ENCODE results near the gene CNDP2. TPM values are rescaled to one million over a fixed set of nuclear protein-coding genes. Genes with fewer than 3 reads are reported as not detected.
"Not testable (repeated sequence)": the region's sequence is repeated elsewhere in the genome, so short reads cannot be mapped to it uniquely, and the experiment has no call there.

CNDP2 gene
- total RNA-seq, 1 donor from 2014 or later, result 65.7 TPM

DNA sequence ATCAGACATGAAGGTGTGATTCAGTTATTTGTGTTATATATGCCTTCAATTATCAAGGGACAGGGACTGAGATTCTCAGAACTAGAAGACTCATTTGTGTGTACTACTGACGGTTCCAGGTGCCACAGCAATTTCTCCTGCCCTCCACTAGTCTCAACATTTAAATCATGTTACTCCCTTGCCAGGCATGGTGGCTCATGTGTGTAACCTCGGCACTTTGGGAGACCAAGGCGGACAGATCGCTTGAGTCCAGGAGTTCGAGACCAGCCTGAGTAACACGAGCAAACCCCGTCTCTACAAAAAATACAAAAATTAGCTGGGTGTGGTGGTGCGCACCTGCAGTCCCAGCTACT lies 1.1 kb downstream of the CNDP2 start:
- no peak for DNase-seq (ENCODE audit: low spot score)
- intact Hi-C loops (cut with DNase I), result loop anchor here (2.0 kb wide), 1 partner anchor 348 kb away; the partner anchor contains the start of gene TIMM21

DNA sequence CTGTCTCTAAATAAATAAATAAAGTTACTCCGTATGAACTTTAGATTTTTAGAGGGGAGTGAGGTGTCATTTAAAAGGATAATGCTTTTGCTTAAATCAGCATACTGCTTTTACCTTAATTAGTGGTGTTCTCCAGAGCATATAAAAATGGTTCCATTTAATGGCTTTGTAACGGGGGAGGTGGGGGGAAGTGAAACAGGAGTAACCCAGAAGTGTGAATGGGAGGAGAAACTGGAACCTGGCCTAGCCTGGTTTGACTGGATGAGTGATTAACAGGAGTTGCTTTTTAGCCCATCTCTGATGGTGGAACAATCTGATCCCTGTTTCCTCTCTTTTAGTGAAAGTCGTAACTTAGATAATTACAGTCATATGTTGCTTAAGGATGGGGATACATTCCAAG lies 1.6 kb downstream of the CNDP2 start:
- no peak for DNase-seq (ENCODE audit: low spot score)
- intact Hi-C loops (cut with DNase I), result loop anchor here (2.0 kb wide), 2 partner anchors 49 to 349 kb away; partner anchors contain the start of gene TIMM21

DNA sequence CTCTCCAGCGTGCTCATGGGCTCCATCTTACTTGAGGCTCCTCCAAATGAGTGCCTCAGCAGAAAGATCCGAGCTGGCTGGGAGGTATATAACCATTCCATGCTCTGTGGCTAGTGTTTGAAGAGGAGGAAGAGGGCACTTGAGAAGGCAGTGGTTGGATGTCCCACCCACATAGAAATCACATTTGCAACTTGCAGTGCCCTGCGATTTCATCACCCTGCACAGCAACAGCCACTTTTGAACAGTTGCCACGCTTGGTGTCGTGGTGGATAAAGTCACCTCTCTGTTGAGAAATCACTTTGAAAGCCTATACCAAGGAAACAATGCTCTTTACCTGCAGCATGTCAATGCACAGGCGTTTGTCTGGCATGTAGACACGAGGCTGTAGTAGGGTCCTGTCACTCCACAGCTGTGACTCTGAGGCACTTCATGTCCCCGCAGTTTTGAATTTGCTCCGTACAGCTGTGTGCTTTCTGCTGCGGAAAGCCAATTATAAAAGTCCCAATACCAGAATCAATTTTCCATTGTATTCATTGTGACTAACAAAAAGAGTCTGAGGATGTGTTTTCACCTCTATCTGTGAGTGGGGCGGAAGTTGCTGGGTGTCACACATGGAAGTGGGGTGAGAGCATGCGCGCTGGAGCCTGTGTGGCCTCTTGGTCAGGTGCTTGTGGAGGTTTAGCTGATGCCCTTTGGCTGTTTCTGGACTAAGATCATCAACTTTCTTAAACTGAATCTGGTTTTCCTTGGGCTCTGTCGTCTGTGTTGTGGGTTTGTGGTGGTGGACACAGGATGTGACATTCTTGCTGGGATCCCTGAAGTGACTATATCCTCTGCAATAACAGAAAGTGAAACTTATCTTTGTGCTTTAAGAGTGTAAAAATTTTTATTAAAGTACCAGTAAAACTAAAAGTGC lies 2.8 kb downstream of the CNDP2 start:
- DNase-seq (ENCODE audit: low spot score), result peak; percentile 87
- intact Hi-C loops (cut with DNase I), result loop anchor here (2.0 kb wide), 1 partner anchor 48 kb away; no protein-coding TSS in a partner anchor

DNA sequence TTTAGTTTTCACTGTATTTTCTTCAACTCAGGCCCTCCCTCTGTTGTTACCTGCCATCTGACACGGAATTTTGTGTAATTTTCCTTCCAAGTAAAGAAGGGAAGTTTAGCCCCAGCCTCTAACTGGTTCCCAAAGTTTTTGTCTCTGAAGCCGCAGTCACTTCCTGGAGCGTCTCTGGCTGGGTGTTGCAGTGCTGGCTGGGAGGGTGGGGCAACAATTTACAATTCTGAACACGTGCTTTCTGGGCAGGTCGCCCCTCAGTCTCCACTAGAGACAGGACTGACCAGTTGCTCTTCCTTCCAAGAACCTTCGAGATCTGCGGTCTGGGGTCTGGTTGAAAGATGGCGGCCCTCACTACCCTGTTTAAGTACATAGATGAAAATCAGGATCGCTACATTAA lies 3.5 kb downstream of the CNDP2 start:
- peak; percentile 93 for DNase-seq (ENCODE audit: low spot score)
- intact Hi-C loops (cut with DNase I), result loop anchor here (2.0 kb wide), 1 partner anchor 47 kb away; no protein-coding TSS in a partner anchor

- intact Hi-C loops (cut with DNase I), result no loop called here
- no peak for DNase-seq (ENCODE audit: low spot score)
Observed at GRCh38 chr18:74500372-74500771, 4.2 kb downstream of the CNDP2 start.

DNA sequence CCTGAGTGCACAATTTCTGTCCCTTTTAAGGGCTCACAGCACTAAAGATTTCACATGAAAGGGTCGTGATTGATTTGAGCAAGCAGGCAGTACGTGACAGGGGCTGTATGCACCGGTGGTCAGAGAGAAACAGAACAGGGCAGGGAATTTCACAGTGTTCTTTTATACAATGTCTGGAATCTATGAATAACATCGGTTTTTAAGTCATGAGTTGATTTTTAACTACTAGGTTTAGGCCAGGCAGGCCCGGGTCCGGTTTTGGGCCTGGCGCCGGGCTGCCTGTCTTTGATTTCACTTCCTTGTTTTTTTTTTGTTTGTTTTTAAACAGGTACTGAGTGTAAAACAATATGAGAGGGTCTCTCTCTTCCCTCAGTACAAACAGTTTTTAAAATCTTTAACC lies 4.6 kb downstream of the CNDP2 start:
- intact Hi-C loops (cut with DNase I), result not testable (repeated sequence)

DNA sequence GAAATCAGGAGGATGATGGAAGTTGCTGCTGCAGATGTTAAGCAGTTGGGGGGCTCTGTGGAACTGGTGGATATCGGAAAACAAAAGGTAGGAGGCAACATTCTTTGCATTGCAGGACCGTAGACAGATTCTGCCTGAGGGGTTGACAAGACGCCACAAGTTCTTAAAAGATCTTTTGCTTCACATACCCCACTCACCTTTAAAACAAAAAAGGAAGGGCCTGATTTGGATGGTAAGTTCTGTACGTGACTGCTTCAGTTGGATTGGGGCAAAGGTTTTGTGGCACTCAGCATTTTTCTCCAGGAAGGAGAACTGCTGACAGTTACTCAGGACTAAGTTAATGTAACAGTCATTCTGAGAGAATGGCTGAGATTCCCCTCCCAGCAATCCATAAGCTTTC lies 5.2 kb downstream of the CNDP2 start:
- DNase-seq (ENCODE audit: low spot score), result no peak
- intact Hi-C loops (cut with DNase I), result no loop called here

More for the DNA sequence above, 4.6 kb downstream of the CNDP2 start:
- DNase-seq (ENCODE audit: low spot score), result not testable (repeated sequence)

DNA sequence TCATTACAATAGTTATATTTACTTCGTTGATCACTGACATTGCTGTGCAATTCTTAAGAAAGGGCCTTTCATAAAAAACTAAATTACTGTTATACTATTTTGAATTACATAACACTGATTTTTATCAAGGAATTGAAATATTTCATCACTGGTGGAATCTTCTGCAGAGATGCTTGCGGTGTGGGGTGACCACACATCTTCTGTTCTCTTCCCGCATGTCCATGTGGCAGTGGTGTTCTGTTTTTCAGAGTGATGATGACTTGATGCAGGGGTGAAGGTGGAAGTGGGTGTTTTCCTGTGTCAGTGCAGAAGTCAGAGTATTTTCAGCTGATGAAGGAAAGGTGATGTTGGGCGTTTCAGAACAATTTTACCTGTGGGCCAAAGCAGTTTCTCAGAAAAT lies 7.0 kb downstream of the CNDP2 start:
- intact Hi-C loops (cut with DNase I), result no loop called here
- no peak for DNase-seq (ENCODE audit: low spot score)

- DNase-seq (ENCODE audit: low spot score), result no peak
- intact Hi-C loops (cut with DNase I), result no loop called here
Observed at GRCh38 chr18:74505776-74506175, 9.6 kb downstream of the CNDP2 start.

DNA sequence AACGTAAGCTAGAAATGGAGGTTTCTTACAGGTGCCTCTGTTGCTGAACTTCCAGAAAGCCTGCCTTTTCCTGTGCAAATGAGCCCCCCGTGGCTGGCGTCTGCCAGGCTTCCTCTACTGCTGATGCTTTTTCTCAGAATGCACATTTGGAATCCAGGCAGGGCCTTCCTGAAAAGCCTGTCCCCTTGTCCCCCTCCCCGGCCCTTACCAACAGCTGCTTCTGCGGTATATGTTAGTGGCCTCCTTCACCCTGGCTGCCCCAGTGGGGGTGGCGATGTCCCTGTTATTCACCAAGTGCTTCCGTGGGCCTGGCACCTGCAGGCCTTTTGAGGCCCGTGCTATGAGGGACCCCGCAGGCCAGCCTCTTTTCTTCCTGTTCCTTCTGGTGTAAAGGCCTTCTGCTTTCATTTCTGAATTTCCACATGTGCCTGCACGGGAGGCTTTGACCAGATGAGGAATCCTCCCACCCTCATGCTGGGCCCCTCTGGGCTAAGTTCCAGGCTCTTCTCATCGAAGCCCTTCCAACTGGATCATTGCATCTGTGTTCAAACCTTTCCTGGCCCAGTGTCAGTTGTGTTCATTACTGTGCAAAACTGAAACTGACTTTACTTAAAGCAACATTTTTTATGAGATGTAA lies 10.4 kb downstream of the CNDP2 start:
- no peak for DNase-seq (ENCODE audit: low spot score)
- intact Hi-C loops (cut with DNase I), result no loop called here

- no peak for DNase-seq (ENCODE audit: low spot score)
- intact Hi-C loops (cut with DNase I), result no loop called here
Observed at GRCh38 chr18:74507097-74507881, 11.1 kb downstream of the CNDP2 start.

DNA sequence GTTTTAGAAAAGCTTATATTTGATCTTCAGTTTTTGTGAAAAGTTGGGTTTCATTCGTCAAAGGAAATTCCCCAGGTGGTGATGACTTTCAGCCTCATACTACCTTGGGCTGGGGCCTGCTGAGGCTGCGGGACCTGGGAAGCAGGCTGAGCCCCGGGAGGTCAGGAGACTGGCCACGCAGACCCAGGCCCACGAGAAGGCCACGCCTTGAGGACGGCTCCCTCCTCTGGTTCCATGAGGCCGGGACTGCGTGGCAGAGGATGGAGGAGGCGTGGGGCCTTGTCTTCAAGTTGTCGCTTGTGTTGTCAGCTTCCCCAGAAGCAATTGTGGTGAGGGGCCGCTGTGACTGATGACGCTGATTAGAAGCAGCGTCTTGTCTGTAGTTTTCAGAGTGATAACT lies 11.8 kb downstream of the CNDP2 start:
- intact Hi-C loops (cut with DNase I), result no loop called here
- DNase-seq (ENCODE audit: low spot score), result no peak

GRCh38 chr18:74508366-74508765 lies 12.2 kb downstream of the CNDP2 start:
- DNase-seq (ENCODE audit: low spot score), result peak; percentile 43
- intact Hi-C loops (cut with DNase I), result no loop called here

DNA sequence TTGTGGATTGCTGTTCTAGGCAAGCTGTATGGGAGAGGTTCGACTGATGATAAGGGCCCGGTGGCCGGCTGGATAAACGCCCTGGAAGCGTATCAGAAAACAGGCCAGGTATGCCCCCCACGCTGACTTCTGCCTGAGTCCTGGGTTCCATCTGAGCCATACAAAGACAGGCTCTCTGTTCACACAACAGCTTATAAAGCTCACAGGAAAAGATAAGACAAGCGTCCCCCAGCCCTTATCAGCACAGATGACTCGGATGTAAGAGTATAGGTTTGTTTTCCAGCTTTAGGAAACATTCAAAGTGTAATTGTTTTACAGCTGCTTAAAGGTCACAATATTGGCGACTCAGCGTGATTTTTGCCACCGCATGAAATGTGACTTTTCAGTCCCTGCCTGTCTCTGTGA lies 12.7 kb downstream of the CNDP2 start:
- intact Hi-C loops (cut with DNase I), result no loop called here
- DNase-seq (ENCODE audit: low spot score), result no peak

DNA sequence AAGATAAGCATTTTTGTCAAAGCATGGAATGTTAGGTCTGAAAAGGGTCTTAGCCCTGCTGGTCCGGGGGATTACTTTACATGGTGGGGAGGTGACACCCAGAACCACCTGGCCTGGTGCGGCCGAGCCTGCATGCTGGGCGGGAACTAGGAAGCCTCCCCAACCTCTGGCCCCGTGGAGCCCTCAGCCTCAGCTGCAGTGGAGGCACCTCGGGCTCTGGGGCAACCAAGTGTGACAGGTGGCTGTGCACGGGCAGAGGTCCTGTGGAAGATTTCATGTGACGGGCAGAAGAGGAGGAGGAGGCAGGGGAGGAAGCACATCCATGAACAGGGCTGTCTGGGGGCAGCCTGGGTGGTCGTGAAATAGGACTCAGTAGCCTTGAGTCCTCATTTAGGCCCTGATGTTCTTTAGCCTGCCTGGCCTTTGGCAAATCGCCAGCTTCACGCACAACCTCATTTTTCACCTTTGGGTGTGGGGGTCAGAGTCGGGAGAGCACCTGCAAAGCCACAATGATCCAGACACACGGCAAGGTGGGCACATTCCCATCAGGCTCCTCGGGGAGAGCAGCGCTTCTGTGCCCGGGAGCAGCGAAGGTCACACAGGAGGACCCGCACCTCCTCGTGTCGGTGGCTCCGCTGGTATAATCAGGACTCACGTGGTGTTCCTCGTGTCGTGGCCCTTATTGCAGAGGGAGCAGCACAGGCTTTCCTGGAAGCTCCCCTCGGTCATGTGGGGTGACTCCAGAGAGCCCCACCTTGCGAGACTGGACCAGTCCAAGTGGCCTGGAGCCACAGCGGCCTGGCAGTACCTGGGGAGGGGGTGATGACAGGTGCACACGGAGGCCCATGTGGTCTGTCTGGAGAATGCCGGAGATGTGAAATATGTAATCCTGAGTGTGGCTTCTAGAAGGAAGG lies 13.9 kb downstream of the CNDP2 start:
- DNase-seq (ENCODE audit: low spot score), result peak; percentile 67
- intact Hi-C loops (cut with DNase I), result no loop called here

GRCh38 chr18:74510770-74511095 lies 14.6 kb downstream of the CNDP2 start:
- DNase-seq (ENCODE audit: low spot score), result no peak
- intact Hi-C loops (cut with DNase I), result no loop called here

DNA sequence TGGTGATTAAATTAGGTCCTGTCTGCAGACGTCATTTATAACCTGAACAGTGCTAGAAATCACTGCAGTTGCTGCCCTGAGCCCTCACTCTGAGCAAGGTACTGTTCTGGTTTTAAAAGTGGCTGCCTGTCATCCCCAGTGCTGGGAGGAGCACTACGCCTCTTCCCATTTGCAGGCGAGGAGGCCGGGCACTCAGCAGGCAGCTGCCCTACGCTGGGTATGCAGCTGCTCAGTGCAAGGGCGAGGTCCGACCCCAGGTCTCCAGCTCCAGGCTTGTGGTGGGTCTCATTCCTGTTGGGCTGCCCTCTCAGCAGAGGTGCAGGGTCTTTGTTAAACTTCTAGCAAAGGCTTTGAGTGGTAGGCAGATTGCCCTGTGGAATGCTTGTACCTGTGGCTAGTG lies 15.7 kb downstream of the CNDP2 start:
- peak; percentile 57 for DNase-seq (ENCODE audit: low spot score)
- intact Hi-C loops (cut with DNase I), result no loop called here

DNA sequence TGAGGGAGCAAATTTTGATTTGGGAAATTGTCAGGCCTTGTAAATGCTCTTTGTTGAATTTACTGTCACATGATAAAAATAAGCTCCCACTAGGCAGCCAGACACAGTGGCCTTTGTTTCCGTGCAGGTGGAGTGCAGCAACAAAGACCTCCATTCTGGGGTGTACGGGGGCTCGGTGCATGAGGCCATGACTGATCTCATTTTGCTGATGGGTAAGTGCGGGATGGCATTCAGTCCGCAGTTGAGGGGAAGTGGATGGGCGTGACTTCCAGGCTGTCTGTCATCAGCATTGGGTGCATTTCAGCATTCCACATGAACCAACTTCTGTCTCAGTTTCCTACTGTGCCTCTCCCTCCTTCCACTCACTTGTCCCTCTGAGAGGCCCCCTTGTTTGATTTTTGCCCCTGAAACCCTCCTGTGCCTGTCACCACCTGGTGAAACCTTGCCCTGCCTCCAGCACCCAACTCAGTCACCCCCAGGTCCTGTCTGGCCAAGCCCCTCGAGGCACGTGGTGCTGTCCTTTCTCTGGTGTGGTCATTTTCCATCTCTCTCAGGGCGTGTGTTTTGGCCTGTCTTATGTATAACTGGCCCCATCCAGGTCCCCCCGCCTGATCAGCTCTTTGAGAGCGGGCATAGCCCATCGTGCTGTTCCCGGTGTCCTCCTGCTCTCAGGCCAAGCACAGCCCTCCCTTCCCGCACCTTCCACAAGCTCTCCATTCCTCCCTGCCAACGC lies 16.3 kb downstream of the CNDP2 start:
- peak; percentile 60 for DNase-seq (ENCODE audit: low spot score)
- intact Hi-C loops (cut with DNase I), result no loop called here
